Measurements from ENCODE around the gene MEF2B. TPM values are rescaled to one million over a fixed set of nuclear protein-coding genes. Genes with fewer than 3 reads are reported as not detected.

MEF2B gene
- total and polyA plus RNA-seq, 10 of the 15 experiments (the other 5 are each of a cell fraction or from before 2014, with no cell fraction given) = 0.09 to 33.0 (median 8.9) TPM

- TF ChIP-seq CEBPB (IDR thresholded peaks at IDR 0.05; ENCODE audit: borderline replicate concordance in 1 of 2, low read depth in 2 of 2, low read length in 2 of 2) = no peak
- TF ChIP-seq E2F4 (IDR thresholded peaks at IDR 0.05; ENCODE audit: low read depth, low read length) = no peak
- 0 out of 2 replicates have a peak, but pooled peaks have one; percentile 43 for TF ChIP-seq CREB1 (IDR thresholded peaks at IDR 0.05; ENCODE audit: low read depth)
- no peak for TF ChIP-seq TAF1 (IDR thresholded peaks at IDR 0.05; ENCODE audit: borderline replicate concordance, low read depth, low read length)
- no peak for TF ChIP-seq TARDBP (IDR thresholded peaks at IDR 0.05; ENCODE audit: borderline replicate concordance)
- TF ChIP-seq TCF12 (IDR thresholded peaks at IDR 0.05; ENCODE audit: low read depth, low read length) = peak; percentile 93
- TF ChIP-seq STAT1 (conservative IDR thresholded peaks at IDR 0.05) = no peak
- TF ChIP-seq IRF5 (IDR thresholded peaks at IDR 0.05; ENCODE audit: borderline replicate concordance) = no peak
- peak; percentile 42; the same call in 1 of the 2 replicates for TF ChIP-seq CREM (IDR thresholded peaks at IDR 0.05; ENCODE audit: low read depth)
- TF ChIP-seq IKZF1 (conservative IDR thresholded peaks at IDR 0.05) = no peak
Observed at GRCh38 chr19:19171821-19172532, 1.9 kb upstream of the MEF2B start (continued).
